ELR (cell line): ENCODE data around the gene CCDC33.

Source experiments
- DNase-seq: peaks from one replicate; pipeline ENCODE4 v3.0.0-alpha.2; 2015; ENCODE audit warnings: low read depth

The CCDC33 gene

GRCh38 chr15:74208901-74209559 is 27.1 kb upstream of the CCDC33 start:
- DNase-seq: peak; percentile 72

DNA sequence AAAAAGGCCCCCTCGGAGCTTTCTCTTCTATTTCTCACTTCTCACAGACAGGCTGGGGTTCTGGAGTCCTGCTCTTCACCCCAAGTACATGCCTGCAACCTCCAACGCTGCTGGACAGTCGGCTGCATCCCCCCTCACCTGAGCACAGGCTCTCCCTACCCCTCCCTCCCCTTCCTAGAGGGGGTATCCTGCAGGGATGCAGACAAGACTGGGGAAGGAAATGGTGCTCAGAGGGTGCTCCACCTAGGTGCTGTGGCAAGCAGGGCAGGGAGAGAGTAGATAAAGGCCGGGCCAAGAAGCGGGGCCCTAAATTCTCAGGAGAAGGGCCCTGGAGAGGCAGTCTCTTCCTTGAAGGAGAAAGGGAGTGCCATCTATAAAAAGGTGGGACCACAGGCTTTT is 26.6 kb upstream of the CCDC33 start:
- no peak for DNase-seq

GRCh38 chr15:74209997-74210671 is 26.0 kb upstream of the CCDC33 start:
- peak; percentile 53 for DNase-seq

- no peak for DNase-seq
These were observed 25.4 kb upstream of the CCDC33 start for GRCh38 chr15:74210729-74211128.

DNA sequence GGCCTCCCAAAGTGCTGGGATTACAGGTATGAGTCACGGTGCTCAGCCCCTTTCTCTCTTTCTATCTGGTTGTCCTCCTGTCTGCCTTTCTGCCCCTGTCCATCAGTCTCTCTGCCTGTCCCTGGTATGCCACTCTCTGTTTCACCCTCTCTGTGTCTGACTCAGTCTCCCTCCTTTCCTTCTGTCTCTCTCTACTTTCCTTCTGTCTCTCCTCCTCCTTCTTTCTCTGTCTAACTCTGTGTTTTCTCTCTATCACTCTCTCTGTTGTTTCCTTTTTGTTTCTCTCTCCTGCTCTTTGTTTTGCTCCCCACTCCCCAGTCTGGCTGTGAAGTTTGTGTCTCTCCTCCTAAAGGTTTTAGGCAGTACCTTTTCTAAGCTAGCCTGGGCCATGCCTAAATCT is 24.5 kb upstream of the CCDC33 start:
- DNase-seq: no peak

DNA sequence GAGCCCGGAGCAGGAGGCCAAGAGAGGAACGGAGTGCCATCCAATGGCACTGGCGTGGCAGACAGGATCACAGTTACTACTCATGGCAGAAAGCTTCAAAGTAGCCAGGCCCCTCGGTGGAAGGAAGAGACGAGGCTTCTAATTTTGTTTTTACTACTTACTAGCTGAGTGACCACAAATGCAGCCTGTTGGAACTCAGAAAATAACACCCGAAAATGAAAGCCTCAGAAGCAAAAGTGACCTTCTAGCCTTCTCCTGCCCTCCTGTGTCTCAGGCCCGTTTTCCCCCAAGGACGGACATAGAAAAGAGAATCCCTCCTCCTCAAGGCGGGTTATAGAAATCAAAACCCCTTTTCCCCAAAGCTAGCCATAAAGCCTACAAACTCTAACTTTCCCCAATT is 23.6 kb upstream of the CCDC33 start:
- DNase-seq: no peak

DNA sequence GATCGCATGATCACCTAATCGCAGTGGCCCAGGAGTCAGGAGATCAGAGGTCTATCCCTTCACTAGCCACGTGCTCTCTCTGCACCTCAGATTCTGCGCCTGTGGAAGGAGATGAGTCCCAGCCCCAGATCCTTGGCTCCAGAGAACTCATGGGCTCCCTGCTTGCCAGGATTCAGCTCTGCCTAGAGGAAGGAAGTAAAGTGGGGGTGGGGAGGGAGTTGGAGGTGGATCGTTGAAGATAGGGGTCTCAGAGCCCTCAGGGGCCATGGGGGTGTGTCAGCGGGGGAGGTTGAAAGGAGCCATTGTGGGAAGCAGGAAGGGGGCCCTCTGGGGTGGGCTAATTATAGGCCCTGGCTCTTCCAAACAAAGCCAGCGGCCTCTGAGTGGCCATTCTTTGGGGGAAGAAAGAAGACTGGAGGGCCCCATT is 22.3 kb upstream of the CCDC33 start:
- no peak for DNase-seq

- no peak for DNase-seq
These were observed 21.7 kb upstream of the CCDC33 start for GRCh38 chr15:74214324-74215021.

DNA sequence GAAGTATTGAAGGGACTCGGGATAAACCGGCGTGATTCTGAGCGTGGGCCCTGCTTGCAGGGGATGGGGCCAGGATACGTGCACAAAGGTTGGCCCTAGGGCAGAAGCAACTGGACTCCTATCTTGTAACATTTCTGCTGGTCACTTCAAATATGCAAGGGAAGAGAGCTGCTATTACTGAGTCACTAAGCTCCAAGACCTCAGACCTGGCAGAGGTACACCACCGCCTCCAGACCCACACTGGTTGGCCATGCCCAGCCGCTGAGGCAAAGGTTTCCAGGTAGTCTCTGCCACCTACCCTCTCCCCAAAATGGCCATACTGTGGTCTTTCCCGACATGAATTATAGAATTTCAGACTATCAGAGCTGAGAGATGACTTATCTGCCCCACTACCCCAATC is 20.2 kb upstream of the CCDC33 start:
- DNase-seq: no peak

- DNase-seq: no peak
These were observed 19.2 kb upstream of the CCDC33 start for GRCh38 chr15:74216949-74217348.

- DNase-seq: no peak
These were observed 17.9 kb upstream of the CCDC33 start for GRCh38 chr15:74217907-74218885.

- DNase-seq: no peak
These were observed 15.5 kb upstream of the CCDC33 start for GRCh38 chr15:74220475-74221248.

DNA sequence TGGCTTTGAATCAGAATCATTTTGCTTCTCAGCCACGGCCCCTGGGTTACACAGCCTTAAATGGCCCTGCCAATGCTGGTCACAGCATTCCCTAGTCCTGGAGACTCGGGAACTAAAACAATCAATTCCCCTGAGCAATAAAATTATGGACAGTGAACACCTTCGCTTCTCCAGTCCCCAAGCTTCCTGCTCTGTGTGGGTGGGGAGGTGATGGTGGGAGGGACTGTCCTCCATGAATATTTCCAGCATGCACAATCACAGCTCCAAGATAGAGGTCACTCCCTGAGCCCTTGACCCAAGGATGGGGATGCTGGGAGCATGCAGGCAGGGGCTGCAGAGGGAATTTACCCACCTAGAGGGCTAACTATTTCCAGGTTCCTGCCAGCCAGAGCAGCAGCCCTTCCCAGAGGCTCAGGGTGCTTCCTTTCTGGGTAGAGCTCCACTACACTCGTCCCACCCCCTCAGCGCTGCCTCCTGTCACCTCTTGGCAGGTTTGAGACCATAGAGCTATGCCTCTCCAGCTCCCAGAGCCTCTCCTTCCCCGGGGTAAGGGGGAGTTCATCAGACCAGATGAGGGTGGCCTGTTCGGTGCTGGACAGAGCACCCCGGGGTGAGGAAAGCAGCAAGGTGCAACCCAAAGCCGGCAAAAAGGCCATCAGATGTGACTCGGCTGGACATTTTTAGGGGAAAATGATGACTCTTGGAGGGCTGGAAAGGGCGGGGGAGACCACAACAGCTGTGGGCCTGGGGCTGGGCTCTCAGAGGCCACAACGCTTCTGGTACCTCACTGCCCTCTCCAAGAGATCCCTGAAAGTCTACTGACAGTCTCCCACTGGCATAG is 14.5 kb upstream of the CCDC33 start:
- DNase-seq: no peak

DNA sequence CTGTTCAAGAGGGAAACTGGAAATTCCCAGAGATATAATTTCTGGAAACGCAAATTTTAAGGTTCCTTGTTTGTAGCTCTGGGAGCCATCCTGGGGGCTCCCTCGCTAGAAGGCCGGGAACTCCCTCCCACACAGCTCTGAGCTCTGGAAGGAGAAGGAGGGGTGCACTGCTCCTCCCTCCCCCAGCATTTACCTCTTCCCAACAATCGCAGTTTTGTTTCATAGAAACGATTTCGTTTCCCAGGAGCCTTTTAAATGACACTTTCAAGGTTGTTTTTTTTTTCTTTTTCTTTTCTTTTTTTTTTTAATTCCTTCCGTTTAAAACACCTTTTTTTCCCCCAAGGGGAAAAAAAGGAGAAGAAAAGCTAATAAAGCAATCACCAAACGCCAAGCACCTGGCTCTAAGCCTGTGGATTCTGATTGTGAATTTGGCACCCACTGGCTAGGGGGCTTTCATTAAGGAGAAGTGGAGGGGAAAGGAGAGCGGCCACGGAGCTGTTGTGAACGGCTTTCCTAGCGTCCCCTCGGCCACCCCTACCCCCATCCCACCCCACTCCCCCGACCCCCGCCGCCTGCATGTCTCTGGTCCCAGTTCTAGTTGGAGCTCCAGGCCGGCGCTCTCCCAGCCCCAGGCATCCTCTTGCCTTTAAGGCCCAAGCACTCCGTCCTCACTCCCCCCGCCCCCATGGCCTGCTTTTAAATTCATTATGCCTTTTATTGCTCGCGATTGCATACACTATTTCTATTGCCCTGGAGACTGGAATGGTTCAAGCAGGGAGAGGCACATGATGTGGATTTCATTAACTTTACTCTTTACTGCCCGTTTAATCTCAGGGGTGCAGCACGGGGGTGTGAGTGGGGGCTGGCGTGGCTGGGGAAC is 13.6 kb upstream of the CCDC33 start:
- DNase-seq: no peak

DNA sequence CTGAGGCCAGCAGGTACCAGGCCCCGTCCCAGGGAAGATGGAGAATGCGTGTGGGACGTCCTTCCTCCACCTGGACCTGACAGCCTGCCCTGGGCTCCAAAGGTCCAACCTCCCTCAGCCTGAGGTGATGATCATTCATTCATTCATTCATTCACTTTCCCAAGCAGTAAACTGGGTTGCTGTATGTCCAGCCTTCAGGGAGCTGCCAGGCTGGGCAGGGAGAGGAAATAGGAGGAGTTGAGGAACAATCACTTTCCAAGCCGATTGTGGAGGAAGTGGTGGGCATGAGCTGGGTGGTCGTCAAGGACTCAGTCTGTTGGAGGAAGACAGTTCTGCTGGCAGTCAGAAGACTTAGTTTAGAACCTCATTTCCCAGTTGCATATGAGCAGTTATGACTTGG is 10.2 kb upstream of the CCDC33 start:
- no peak for DNase-seq

GRCh38 chr15:74226761-74227540 is 9.2 kb upstream of the CCDC33 start:
- DNase-seq: no peak

DNA sequence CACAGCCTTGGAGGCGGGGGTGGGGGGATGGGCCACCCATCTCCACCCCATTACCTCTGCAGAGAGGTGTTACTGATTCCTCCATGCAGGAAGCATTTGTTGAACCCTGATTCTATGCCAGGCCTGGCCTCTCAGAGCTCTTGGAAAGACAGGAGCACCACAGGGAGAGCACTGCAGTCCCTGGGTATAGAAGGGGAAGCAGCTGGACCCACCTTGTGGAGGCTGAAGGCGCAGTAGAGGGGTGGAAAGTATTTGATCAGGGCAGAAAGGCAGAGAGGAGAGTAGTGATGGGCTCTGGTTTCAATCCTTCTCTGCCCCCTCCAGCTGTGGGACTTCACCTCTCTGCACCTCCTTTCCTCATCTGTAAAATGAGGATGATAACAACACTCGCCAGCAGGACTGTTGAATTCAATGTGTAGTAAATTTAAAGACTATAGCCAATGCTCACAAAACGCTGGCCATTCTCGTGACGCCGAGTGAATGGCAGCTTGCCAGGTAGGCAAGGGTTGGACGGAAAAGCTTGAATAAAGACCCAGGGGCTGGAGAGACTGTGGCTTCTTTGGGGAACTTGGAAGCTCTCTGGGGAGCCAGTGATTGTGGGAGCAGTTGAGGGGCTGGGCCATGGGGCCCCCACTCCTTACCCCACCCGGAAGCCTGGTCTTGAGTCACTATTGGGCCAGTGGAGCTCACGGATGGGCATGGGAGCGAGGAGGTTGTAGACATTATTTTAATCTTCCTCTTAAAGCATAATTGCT is 8.0 kb upstream of the CCDC33 start:
- DNase-seq: no peak

DNA sequence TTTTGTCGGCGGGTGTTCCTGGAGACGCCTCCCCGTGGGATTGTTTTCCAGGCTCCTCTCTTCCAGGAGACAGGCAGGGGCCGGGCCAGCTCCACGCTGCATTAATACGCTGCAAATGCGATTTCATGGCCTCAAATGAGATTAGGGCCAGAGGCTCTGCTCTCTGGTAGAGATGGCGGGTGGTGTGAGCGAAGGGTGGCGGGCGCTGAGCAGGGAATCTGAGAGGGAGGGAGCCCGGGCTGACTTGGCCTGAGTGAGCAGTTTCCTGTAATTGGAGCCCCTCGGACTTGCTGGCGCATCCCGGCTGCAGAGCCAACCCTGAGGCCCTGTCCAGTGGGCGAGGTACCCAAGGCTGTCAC is 7.4 kb upstream of the CCDC33 start:
- no peak for DNase-seq
